ENCODE measurements around the gene S100A2. TPM values are rescaled to one million over a fixed set of nuclear protein-coding genes. Genes with fewer than 3 reads are reported as not detected.
A peak's percentile ranks its signal among the peaks of the same experiment; 100 is the strongest.

The S100A2 gene
- total RNA-seq, 1 donor from 2014 or later = 0.51 TPM

DNA sequence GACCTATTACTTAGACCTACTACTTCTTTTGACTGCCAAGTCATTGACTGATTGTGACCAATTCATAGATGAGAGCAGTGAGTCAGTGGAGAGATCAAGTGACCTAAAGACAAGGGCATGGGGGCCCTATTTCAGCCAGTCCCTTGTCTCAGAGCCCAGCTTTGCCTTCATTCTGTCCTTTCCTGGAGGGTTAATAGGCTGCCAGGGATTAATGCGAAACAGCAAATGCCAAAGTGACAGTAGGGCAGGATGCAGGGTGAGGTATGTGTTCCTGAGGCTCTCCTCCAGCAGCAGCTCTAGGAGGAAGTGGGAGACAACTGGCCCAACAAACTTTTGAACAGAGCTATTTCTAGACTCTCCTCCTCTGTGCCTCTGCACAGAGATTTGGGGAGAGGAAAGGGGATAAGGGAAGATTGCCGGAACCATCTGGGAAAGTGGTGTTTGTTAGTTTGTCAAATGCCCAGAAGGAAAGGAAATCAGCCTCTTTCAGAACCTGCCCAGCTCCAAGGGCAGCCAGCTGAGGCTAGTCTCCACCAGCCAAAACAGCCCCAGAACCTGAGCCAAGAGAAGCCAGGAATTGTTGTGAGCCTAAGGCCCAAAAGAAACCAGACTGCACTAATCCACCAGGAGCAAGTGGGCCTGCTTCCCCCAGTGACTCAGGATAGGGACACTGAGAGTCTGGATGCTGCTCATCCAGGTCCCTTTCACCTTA is 11.7 kb downstream of the S100A2 start:
- H3K9me3 Mint-ChIP-seq = no peaks in the 10 kb centered on the region
- no peak overlapping the region for H3K4me3 Mint-ChIP-seq
- TF ChIP-seq CTCF (IDR thresholded peaks at IDR 0.05; ENCODE audit: unreplicated experiment) = no peak
- H3K27me3 Mint-ChIP-seq (ENCODE audit: low read depth) = no peaks in the 10 kb centered on the region
- H3K27ac Mint-ChIP-seq = peak overlapping the region; percentile 65
- H3K36me3 Mint-ChIP-seq = no peaks in the 10 kb centered on the region
- no peak for DNase-seq (ENCODE audit: low spot score in 2 of 2, unreplicated experiment in 2 of 2)
- H3K4me1 Mint-ChIP-seq = peaks cover 35% of the 10 kb centered on the region

- TF ChIP-seq CTCF (IDR thresholded peaks at IDR 0.05; ENCODE audit: unreplicated experiment) = no peak
- Mint-ChIP-seq H3K4me1 (peaks cover 44% of the 10 kb centered on the region), H3K4me3 (no peak overlapping the region), H3K9me3 (no peaks in the 10 kb centered on the region), H3K27ac (no peak overlapping the region), H3K36me3 (no peaks in the 10 kb centered on the region), H3K27me3 (ENCODE audit: low read depth) (no peaks in the 10 kb centered on the region)
- DNase-seq (ENCODE audit: low spot score in 2 of 2, unreplicated experiment in 2 of 2) = no peak
These were observed 12.5 kb downstream of the S100A2 start for GRCh38 chr1:153553096-153553495.

GRCh38 chr1:153552335-153552734 is 13.3 kb downstream of the S100A2 start:
- TF ChIP-seq CTCF (IDR thresholded peaks at IDR 0.05; ENCODE audit: unreplicated experiment) = no peak
- Mint-ChIP-seq H3K27me3 (ENCODE audit: low read depth) (no peaks in the 10 kb centered on the region), H3K36me3 (no peaks in the 10 kb centered on the region), H3K4me1 (peaks cover 48% of the 10 kb centered on the region), H3K9me3 (no peaks in the 10 kb centered on the region), H3K4me3 (no peak overlapping the region), H3K27ac (no peak overlapping the region)
- DNase-seq (ENCODE audit: low spot score in 2 of 2, unreplicated experiment in 2 of 2) = no peak

DNA sequence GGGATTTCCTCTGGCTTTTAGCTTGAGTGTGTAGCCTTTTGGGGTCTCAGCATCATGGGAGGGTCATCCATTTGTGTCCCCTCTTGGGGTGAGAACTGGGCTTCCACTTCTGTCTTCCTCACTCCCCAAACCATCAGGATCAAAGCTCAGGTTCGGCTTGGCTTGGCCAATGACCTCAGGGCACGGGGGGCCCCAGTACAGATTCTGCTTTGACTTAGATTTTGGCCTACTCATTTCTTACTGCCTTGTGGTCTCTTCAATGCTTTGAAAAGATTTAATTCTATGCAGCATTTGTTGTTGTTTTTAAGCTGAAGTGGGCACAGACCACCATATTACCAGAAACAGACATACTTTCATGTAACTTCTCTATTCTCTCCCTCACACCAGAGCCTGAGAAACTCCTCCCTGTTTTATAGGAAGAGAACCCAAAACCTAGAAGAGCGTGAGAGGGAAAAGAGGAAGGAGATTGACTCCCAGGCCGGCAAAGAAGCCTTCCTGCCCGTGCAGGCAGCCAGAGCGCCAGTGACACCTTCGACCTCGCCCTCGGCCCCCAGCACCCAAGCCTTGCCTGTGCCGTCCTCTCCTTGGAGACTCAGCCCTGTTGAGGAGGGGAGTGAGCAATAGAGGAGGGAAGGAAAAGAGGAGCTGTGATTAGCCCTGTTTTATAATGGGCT is 14.7 kb downstream of the S100A2 start:
- H3K27ac Mint-ChIP-seq = peak overlapping the region; percentile 58
- no peaks in the 10 kb centered on the region for H3K9me3 Mint-ChIP-seq
- H3K4me3 Mint-ChIP-seq = no peak overlapping the region
- TF ChIP-seq CTCF (IDR thresholded peaks at IDR 0.05; ENCODE audit: unreplicated experiment) = no peak
- peaks cover 59% of the 10 kb centered on the region for H3K4me1 Mint-ChIP-seq
- DNase-seq (ENCODE audit: low spot score in 2 of 2, unreplicated experiment in 2 of 2) = no peak
- H3K36me3 Mint-ChIP-seq = no peaks in the 10 kb centered on the region
- H3K27me3 Mint-ChIP-seq (ENCODE audit: low read depth) = no peaks in the 10 kb centered on the region

GRCh38 chr1:153550398-153550758 is 15.3 kb downstream of the S100A2 start:
- TF ChIP-seq CTCF (IDR thresholded peaks at IDR 0.05; ENCODE audit: unreplicated experiment) = no peak
- Mint-ChIP-seq H3K27me3 (ENCODE audit: low read depth) (no peaks in the 10 kb centered on the region), H3K36me3 (no peaks in the 10 kb centered on the region), H3K9me3 (no peaks in the 10 kb centered on the region), H3K27ac (peak overlapping the region; percentile 37), H3K4me1 (peaks cover 65% of the 10 kb centered on the region), H3K4me3 (no peak overlapping the region)
- DNase-seq (ENCODE audit: low spot score in 2 of 2, unreplicated experiment in 2 of 2) = no peak
